Osteocyte (in vitro differentiated cells): ENCODE data around the gene TMEM222. TPM values are rescaled to one million over a fixed set of nuclear protein-coding genes. Genes with fewer than 3 reads are reported as not detected.
"Not testable (repeated sequence)": the region's sequence is repeated elsewhere in the genome, so short reads cannot be mapped to it uniquely, and the experiment has no call there.

ENCODE experiments used
- DNase-seq: peaks from one replicate; pipeline ENCODE4 v3.0.0; 2021; ENCODE audit warnings: mixed read lengths; ENCODE audit not compliant: unreplicated experiment; ENCODE audit errors: extremely low spot score
- H3K27ac Mint-ChIP-seq: one replicate; pipeline ENCODE4 v1.8.0; 2021; ENCODE audit warnings: mild to moderate bottlenecking, mixed read lengths; ENCODE audit not compliant: unreplicated experiment
- H3K27me3 Mint-ChIP-seq: one replicate; pipeline ENCODE4 v1.8.0; 2021; ENCODE audit warnings: mixed read lengths; ENCODE audit not compliant: unreplicated experiment
- H3K36me3 Mint-ChIP-seq: one replicate; pipeline ENCODE4 v1.8.0; 2021; ENCODE audit warnings: mixed read lengths; ENCODE audit not compliant: unreplicated experiment
- H3K4me1 Mint-ChIP-seq: one replicate; pipeline ENCODE4 v1.8.0; 2021; ENCODE audit warnings: mixed read lengths; ENCODE audit not compliant: unreplicated experiment
- H3K4me3 Mint-ChIP-seq: one replicate; pipeline ENCODE4 v1.8.0; 2021; ENCODE audit warnings: mild to moderate bottlenecking, moderate library complexity, mixed read lengths; ENCODE audit not compliant: unreplicated experiment
- H3K9me3 Mint-ChIP-seq: one replicate; pipeline ENCODE4 v1.8.0; 2021; ENCODE audit warnings: mixed read lengths; ENCODE audit not compliant: unreplicated experiment
- total RNA-seq: library from RNA; stranded (reverse); gene quantifications from 2 replicates; pipeline ENCODE4 v1.2.1, GENCODE V29; 2021
- TF ChIP-seq, protein P1 (sequence below): fragments of 200-600 bp; sonication (generic); IDR thresholded peaks from 2 replicates; pipeline ENCODE4 v1.5.0; 2021; ENCODE audit warnings: antibody characterized with exemption, mild to moderate bottlenecking, moderate library complexity

The TMEM222 gene
- total RNA-seq, 1 donor from 2014 or later: 46.5 TPM

DNA sequence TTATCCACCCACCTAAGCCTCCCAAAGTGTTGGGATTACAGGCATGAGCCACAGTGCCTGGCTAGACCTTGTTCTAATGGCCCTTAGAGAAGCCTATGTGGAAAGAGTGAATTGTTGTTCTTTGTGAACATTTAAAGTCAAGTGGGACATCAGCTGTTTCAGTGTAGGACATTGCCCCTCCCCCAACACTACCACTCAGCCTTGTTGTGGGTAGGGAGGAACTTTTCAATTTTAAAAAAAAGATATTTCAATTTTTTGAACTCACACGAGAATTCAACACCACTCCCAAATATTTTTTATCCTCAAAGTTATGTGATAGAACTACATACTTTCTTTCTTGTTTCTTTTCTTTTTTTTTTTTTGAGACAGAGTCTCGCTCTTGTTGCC is 36.7 kb upstream of the TMEM222 start:
- TF ChIP-seq, protein P1, sequence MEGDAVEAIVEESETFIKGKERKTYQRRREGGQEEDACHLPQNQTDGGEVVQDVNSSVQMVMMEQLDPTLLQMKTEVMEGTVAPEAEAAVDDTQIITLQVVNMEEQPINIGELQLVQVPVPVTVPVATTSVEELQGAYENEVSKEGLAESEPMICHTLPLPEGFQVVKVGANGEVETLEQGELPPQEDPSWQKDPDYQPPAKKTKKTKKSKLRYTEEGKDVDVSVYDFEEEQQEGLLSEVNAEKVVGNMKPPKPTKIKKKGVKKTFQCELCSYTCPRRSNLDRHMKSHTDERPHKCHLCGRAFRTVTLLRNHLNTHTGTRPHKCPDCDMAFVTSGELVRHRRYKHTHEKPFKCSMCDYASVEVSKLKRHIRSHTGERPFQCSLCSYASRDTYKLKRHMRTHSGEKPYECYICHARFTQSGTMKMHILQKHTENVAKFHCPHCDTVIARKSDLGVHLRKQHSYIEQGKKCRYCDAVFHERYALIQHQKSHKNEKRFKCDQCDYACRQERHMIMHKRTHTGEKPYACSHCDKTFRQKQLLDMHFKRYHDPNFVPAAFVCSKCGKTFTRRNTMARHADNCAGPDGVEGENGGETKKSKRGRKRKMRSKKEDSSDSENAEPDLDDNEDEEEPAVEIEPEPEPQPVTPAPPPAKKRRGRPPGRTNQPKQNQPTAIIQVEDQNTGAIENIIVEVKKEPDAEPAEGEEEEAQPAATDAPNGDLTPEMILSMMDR: no peak
- Mint-ChIP-seq H3K4me1 (no peaks in the 10 kb centered on the region), H3K27me3 (no peaks in the 10 kb centered on the region), H3K36me3 (peaks cover 19% of the 10 kb centered on the region), H3K4me3 (no peak overlapping the region), H3K9me3 (no peaks in the 10 kb centered on the region), H3K27ac (no peak overlapping the region)
- no peak for DNase-seq

DNA sequence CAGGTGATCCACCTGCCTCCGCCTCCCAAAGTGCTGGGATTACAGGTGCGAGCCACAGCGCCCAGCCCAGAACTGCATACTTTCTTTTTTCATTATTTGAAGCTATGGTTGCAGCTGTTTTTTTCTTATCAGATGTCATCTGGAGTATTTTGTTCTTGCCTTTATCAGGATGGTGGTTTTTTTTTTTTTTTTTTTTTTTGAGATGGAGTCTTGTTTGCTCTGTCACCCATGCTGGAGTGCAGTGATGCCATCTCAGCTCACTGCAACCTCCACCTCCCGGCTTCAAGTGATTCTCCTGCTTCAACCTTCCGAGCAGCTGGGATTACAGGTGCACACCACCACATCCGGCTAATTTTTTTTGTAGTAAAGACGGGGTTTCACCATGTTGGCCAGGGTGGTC is 36.1 kb upstream of the TMEM222 start:
- not testable (repeated sequence) for H3K4me1 Mint-ChIP-seq, H3K9me3 Mint-ChIP-seq, DNase-seq, H3K27ac Mint-ChIP-seq, H3K27me3 Mint-ChIP-seq, H3K4me3 Mint-ChIP-seq
- peaks cover 24% of the 10 kb centered on the region for H3K36me3 Mint-ChIP-seq

DNA sequence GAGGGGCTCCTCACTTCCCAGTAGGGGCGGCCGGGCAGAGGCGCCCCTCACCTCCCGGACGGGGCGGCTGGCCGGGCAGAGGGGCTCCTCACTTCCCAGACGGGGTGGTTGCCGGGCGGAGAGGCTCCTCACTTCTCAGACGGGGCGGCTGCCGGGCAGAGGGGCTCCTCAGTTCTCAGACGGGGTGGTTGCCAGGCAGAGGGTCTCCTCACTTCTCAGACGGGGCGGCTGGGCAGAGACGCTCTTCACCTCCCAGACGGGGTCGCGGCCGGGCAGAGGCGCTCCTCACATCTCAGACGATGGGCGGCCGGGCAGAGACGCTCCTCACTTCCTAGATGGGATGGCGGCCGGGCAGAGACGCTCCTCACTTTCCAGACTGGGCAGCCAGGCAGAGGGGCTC is 32.8 kb upstream of the TMEM222 start:
- H3K4me1 Mint-ChIP-seq, H3K9me3 Mint-ChIP-seq, H3K27ac Mint-ChIP-seq, DNase-seq, H3K4me3 Mint-ChIP-seq, H3K27me3 Mint-ChIP-seq: not testable (repeated sequence)
- peaks cover 24% of the 10 kb centered on the region for H3K36me3 Mint-ChIP-seq

DNA sequence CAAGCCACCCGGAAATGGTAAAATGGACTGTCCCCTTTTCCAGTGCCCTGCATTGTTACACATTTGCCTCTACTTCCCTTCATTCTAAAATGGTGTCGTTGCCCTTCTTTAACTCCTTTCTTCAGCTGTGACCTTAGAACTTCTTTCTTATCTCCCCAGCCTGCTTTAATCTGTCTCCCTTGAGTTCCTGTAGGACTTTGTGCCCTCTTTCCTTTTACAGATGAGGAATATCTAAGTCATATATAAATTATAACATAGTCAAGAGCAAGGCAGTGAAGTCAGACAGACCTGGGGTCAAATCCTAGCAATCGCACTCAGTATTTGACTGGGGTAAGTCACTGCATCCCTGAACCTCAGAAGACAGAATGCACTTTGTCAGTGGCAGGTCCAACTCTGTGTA is 31.4 kb upstream of the TMEM222 start:
- Mint-ChIP-seq H3K27me3 (no peaks in the 10 kb centered on the region), H3K4me1 (no peaks in the 10 kb centered on the region), H3K27ac (no peak overlapping the region), H3K36me3 (peaks cover 24% of the 10 kb centered on the region), H3K4me3 (no peak overlapping the region), H3K9me3 (no peaks in the 10 kb centered on the region)
- DNase-seq: no peak
- TF ChIP-seq, protein P1: no peak

DNA sequence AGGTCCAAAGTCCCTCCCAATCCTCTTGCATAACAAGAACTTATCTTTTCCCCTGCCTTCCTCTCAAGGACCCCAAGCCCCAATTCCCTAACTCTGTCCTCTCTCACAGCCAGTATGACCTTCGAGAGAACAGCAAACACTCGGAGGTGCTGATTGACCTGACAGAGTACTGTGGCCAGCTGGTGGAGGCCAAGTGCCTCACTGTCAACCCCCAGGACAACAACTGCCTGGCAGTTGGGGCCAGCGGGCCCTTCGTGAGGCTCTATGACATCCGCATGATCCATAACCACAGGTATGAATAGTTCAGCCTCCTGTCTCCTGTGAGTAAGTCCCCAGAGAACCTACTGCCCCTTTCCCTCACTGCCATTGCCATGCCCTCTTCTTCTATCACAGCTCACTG is 29.9 kb upstream of the TMEM222 start:
- TF ChIP-seq, protein P1: no peak
- H3K36me3 Mint-ChIP-seq: peaks cover 28% of the 10 kb centered on the region
- peaks cover 1% of the 10 kb centered on the region for H3K4me1 Mint-ChIP-seq
- no peak overlapping the region for H3K4me3 Mint-ChIP-seq
- no peak for DNase-seq
- no peaks in the 10 kb centered on the region for H3K27me3 Mint-ChIP-seq
- H3K9me3 Mint-ChIP-seq: no peaks in the 10 kb centered on the region
- no peak overlapping the region for H3K27ac Mint-ChIP-seq

DNA sequence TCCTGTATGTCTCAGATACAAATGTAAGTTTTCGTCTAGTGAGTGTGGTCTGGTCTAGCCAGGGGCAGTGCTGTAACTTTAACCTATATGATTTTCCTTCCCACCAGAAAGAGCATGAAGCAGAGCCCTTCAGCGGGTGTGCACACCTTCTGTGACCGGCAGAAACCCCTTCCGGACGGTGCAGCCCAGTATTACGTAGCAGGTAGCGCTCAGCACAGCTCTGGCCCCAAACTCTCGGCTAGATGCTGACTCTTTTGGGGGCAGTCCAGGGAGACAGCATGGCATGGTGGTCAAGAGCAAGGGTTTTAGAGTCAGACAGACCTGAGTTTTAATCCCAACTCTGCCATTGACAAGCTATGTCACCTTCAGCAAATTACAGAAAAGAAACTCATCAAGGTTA is 28.0 kb upstream of the TMEM222 start:
- no peak for DNase-seq

More for the DNA sequence above, 28.0 kb upstream of the TMEM222 start:
- Mint-ChIP-seq H3K36me3 (peaks cover 25% of the 10 kb centered on the region), H3K9me3 (no peaks in the 10 kb centered on the region), H3K27ac (no peak overlapping the region), H3K4me1 (peaks cover 12% of the 10 kb centered on the region), H3K27me3 (no peaks in the 10 kb centered on the region), H3K4me3 (no peak overlapping the region)
- TF ChIP-seq, protein P1: no peak
